HG02678 (cell line): ENCODE results near the gene IL17A.

Experiments used
- ATAC-seq: cut with Tn5 transposase; IDR thresholded peaks from one replicate; pipeline ENCODE4 v1.9.1; 2021; ENCODE audit warnings: mild to moderate bottlenecking, moderate library complexity; ENCODE audit not compliant: unreplicated experiment

Gene IL17A

GRCh38 chr6:52210227-52210626 lies 24.1 kb downstream of the IL17A start:
- peak; percentile 78 for ATAC-seq

DNA sequence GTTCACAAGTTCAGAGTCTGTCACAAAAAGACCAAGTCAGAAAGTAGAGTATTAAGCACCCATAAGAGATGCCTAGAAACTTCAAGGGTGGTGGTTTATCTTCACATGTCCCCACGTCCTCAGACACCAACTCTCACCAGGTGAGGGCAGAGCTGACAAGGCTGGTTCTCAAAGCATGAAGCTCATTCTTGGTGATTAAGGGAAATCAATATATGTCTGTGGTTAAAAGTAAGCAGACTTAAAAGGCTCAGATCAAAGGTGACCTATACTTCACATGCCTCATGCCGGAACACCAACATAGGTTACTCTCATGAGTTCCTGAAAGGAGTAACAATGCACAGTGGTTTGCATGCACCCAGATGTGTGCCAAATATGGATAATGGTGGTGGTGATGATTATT lies 27.0 kb downstream of the IL17A start:
- no peak for ATAC-seq

DNA sequence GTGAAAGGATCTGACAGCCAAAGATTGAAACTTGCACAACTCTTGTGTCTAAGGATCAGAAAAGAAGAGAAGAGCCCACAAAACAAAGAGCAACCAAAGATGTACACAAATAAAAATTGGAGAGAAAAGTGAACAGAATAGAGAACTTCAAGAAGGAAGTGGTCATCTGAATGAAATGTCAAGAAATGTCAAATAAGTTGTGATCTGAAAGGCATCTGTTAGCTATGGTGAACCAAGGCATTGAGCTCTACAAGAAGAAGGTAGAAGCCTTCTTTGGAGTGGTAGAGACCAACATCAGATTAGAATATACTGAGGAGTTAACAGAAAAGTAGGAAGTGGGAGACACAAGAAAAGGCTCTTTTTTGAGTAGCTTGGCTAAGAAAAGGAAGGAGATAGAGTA lies 29.6 kb downstream of the IL17A start:
- no peak for ATAC-seq

DNA sequence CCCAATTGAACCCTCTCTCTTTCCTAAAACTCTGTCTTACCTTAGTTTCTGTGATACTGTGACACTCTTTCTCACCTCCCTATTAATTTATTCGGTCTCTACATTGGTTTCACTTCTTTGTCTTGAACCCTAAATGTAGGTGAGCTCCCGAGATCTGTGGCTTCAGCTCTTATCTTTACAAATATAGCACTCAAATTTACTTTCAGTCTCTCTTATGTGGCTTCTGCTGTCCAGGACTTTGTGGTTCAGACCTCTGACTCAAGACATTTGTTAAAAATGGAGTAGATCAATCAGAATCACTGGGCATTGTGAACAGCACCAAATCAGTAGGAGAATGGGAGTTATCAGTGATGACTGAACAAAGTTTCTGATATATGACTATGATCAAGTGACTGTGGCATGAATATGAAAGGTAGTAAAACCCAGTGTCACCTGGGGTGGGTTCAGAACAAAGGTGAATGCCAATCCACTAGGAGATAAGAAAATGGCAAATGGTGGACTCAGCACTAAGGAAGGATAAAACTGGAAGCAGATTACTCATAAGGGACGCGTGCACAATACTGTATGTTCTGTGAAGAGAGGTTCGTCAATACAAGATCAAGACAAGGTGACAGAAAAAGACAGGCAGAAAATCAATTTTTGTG lies 30.9 kb downstream of the IL17A start:
- ATAC-seq: no peak

DNA sequence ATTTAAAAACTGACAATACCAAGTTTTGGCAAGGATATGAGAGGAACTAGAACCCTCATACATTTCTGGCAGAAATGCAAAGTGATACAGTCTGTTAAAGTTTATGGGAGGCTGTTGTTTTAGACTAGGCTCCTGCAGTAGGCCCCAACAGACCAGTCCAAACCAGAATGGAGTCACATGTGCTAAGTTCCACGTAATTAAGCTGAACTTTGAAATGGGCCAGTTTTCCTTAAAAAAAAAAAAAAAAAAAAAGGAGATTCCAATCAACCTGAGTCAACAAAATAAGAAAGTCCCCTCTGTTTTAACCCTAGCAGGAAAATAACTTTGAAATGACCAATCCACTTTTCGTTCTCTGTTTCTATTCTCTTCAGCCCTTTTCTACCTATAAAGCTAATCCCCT lies 31.6 kb downstream of the IL17A start:
- ATAC-seq: no peak

- peak; percentile 59 for ATAC-seq
Measured at GRCh38 chr6:52221302-52221701, 35.1 kb downstream of the IL17A start.

DNA sequence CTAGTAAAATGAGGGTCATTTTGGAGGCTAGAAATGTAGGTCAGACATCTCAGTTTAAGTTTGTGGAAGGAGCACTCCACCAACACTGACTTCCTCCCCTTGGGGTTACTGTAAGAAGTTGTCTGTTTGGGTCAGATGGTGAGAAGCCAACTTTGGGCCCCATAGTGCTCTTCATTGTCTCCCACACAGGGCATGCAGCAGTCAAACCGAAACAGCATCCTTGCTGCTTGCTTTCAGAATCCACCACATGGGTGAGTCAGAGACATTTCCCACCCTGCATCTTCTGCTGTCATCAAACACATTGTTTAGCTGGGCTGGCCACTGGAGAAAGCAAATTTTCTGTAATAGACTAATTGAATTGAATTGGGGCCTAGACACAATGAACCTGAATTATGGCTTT lies 41.3 kb downstream of the IL17A start:
- ATAC-seq: peak; percentile 100

DNA sequence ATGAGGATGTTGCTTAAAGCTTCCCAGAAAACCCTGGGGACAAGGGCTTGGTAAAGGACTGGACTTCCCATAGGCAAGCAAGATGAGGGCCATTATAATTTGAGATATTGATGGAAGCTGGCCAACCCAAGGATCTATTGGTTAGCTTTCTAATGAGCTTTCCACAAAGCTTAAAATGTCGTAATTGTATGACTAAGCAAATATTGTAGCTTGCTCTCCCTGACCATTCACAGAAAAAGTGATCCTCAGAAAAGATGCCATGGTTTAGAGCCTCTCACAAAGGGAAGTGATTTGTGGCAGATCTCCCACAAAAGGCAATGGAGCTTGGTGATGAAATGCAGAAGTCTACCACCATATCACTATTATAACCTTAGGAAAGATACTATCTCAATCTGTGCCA lies 44.5 kb downstream of the IL17A start:
- no peak for ATAC-seq

DNA sequence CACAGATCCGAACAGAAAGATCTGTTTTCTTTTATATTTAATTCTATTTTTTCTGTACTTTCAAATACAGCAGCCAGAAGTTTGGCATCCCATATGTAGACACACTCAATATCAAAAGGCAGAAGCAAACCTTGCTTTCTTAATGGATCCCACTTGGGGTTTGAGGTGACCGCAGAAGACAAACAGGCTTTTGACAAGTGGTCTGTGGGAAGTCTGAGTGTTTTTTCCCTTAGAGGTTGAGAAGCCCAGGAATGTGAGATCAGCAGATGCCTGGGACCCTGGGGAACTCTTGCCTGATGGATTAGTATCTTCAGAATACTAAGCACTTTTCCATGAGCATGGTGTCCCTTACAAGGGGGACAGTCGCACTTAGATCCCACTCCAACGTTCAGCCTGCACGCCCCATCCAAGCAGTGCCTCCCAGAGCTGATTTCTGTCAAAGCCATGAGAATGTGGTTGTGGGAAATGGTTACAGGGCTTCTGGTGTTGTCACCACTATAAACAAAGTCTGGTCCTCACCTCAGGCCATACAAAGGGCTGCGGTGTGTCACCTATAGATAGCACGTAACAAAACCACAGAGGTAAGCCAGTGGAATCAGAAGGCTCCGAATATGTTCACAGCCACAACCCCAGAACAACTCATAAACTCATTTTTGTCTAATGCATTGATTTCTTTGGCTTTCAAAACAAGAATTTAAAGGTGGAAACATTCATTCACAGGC lies 45.4 kb downstream of the IL17A start:
- no peak for ATAC-seq

GRCh38 chr6:52233005-52233404 lies 46.8 kb downstream of the IL17A start:
- no peak for ATAC-seq

- ATAC-seq: peak; percentile 76
Measured at GRCh38 chr6:52233975-52234823, 48.0 kb downstream of the IL17A start.
